K562 (cell line): ENCODE measurements around the gene RABGAP1L. TPM values are rescaled to one million over a fixed set of nuclear protein-coding genes. Genes with fewer than 3 reads are reported as not detected.

ENCODE experiments used
- CBFA2T3 ChIP-seq: fragments of 450-650 bp; IDR thresholded peaks from 2 replicates; pipeline ENCODE4 v1.6.1; 2017
- CXXC5 ChIP-seq: fragments of 250-450 bp; sonication (Bioruptor Pico); IDR thresholded peaks from 2 replicates; pipeline ENCODE4 v1.8.0; 2022; ENCODE audit warnings: inconsistent platforms, mild to moderate bottlenecking, moderate library complexity
- YY1 ChIP-seq, 3 experiments: IDR thresholded peaks; 2 replicates each; pipeline ENCODE4 v1.6.1; 2011; ENCODE audit warnings: low read length in 2 of 3, mild to moderate bottlenecking in 2 of 3, moderate library complexity in 2 of 3, borderline replicate concordance in 1 of 3, control low read depth in 1 of 3, low read depth in 1 of 3; ENCODE audit not compliant: insufficient read depth in 3 of 3, insufficient replicate concordance in 2 of 3, control insufficient read depth in 1 of 3, insufficient read length in 1 of 3; ENCODE audit errors: extremely low read depth in 1 of 3
- ZNF282 ChIP-seq: sonication (generic); formaldehyde crosslinking; IDR thresholded peaks from 2 replicates; pipeline ENCODE4 v1.8.1; 2023; ENCODE audit warnings: missing genetic modification reagents
- ZNF444 ChIP-seq: fragments of 250-450 bp; sonication (Bioruptor Pico); IDR thresholded peaks from 2 replicates; pipeline ENCODE4 v1.4.0; 2020; ENCODE audit warnings: mild to moderate bottlenecking, moderate library complexity
- ZNF76 ChIP-seq: fragments of 250-450 bp; sonication (Bioruptor Pico); IDR thresholded peaks from 2 replicates; pipeline ENCODE4 v1.4.0; 2020; ENCODE audit warnings: mild to moderate bottlenecking, moderate library complexity, borderline replicate concordance
- polyA plus RNA-seq, 8 experiments: library from polyadenylated mRNA; depleted of rRNA in 4 of 8; stranded (reverse) in 5 of 8; unstranded in 3 of 8; fragments of >200 nt; fragmentation: Nextera tagmentation in 2 of 8; fragmentation: Illumina TruSeq in 1 of 8; extraction: Ambion mirVana in 2 of 8; extraction: Trizol in 1 of 8; gene quantifications; 2 replicates each; pipeline versions ENCODE4 v1.2.1 to v1.2.3, GENCODE V29; 2011 to 2014; ENCODE audit warnings: inconsistent platforms in 1 of 8, missing spikeins in 1 of 8
- total RNA-seq, 7 experiments: library from RNA; depleted of rRNA in 6 of 7; stranded (reverse); fragments of >200 nt in 6 of 7; fragmentation: Illumina TruSeq in 2 of 7; extraction: Trizol in 2 of 7; gene quantifications; 2 replicates each; pipeline versions ENCODE4 v1.2.1 to v1.2.3, GENCODE V29; 2011 to 2021; ENCODE audit warnings: low replicate concordance in 1 of 7
- TF ChIP-seq, protein P1 (sequence below), 2 experiments: fragments of 450-650 bp; formaldehyde crosslinking in 1 of 2; IDR thresholded peaks; 2 replicates each; pipeline versions ENCODE4 v1.4.0 to v1.6.1; 2014 to 2020; ENCODE audit warnings: mild to moderate bottlenecking in 2 of 2, borderline replicate concordance in 1 of 2, low read depth in 1 of 2
- TF ChIP-seq, protein P2 (sequence below): fragments of 450-650 bp; conservative IDR thresholded peaks from 2 replicates; pipeline ENCODE4 v1.6.1; 2016; ENCODE audit warnings: missing genetic modification characterization, low read depth, mild to moderate bottlenecking, control low read depth, missing compliant biosample characterization
- TF ChIP-seq, protein P3 (sequence below), 2 experiments: fragments of 150-350 bp in 1 of 2; IDR thresholded peaks; 2 replicates each; pipeline ENCODE4 v1.6.1; 2012 to 2016; ENCODE audit warnings: low read depth in 2 of 2, low read length in 2 of 2, mild to moderate bottlenecking in 1 of 2, moderate library complexity in 1 of 2

Gene RABGAP1L
- total and polyA plus RNA-seq, 9 of the 15 experiments (the other 6 are each of a cell fraction or from before 2014, with no cell fraction given) = 16.5 to 44.9 (median 26.7) TPM

DNA sequence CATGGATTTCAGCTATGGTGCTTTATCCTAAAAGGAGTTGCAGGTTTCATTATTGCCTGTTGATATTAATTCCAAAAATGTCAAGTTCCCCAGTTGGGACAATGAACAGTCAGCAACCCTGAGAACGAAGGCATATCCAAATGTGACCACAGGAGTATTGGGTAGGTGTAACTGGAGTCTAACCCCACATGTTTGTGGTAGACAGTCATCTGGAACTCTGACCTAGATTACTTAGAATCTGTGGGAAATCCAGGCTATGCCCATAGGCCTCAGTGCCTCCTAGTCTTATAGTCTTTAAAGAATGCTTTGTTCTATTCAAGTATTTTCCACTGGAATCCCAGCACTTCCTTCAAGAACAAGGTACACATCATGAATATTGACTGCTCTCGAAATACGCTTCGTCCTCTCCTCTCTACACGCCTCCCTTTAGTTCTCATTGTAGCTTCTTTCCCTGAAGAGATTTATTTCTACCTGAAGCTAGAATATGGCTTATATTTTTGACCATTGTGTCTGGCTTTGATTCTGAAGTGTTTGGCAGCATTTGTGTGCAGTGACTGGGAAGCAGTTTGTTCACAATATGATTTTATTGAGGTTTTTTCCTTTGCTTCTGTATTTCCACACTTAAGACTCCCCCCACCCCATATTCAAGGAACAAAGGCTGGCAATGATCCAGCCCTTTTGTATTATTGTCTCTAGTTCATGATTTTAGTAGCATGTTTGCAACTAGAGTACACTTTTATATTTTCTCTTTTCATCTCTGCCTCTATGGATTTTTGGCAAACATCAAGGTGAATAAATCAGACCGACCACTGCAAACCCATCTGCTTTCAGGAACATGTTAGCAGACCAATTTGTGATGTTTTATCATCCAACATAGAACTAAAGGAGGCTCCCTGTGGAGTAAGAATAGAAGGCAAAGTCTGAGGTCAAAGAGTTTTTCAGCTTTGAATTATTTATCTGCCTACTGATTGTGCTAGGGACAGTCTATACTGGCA lies 467.0 kb downstream of the RABGAP1L start (continued):
- TF ChIP-seq YY1 (IDR thresholded peaks at IDR 0.05; ENCODE audit: borderline replicate concordance in 1 of 3, control insufficient read depth in 1 of 3, extremely low read depth in 1 of 3, insufficient read depth in 3 of 3, insufficient read length in 1 of 3, insufficient replicate concordance in 2 of 3, low read depth in 1 of 3, low read length in 2 of 3) (no peak), ZNF76 (CRISPR knock-in tag) (no peak), CXXC5 (CRISPR knock-in tag) (no peak), ZNF444 (CRISPR knock-in tag) (no peak), CBFA2T3 (no peak), ZNF282 (CRISPR knock-in tag) (no peak)
- TF ChIP-seq, protein P1, sequence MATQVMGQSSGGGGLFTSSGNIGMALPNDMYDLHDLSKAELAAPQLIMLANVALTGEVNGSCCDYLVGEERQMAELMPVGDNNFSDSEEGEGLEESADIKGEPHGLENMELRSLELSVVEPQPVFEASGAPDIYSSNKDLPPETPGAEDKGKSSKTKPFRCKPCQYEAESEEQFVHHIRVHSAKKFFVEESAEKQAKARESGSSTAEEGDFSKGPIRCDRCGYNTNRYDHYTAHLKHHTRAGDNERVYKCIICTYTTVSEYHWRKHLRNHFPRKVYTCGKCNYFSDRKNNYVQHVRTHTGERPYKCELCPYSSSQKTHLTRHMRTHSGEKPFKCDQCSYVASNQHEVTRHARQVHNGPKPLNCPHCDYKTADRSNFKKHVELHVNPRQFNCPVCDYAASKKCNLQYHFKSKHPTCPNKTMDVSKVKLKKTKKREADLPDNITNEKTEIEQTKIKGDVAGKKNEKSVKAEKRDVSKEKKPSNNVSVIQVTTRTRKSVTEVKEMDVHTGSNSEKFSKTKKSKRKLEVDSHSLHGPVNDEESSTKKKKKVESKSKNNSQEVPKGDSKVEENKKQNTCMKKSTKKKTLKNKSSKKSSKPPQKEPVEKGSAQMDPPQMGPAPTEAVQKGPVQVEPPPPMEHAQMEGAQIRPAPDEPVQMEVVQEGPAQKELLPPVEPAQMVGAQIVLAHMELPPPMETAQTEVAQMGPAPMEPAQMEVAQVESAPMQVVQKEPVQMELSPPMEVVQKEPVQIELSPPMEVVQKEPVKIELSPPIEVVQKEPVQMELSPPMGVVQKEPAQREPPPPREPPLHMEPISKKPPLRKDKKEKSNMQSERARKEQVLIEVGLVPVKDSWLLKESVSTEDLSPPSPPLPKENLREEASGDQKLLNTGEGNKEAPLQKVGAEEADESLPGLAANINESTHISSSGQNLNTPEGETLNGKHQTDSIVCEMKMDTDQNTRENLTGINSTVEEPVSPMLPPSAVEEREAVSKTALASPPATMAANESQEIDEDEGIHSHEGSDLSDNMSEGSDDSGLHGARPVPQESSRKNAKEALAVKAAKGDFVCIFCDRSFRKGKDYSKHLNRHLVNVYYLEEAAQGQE (IDR thresholded peaks at IDR 0.05; ENCODE audit: borderline replicate concordance) = no peak
- TF ChIP-seq, protein P1 (CRISPR knock-in tag; IDR thresholded peaks at IDR 0.05; ENCODE audit: low read depth) = no peak
- TF ChIP-seq, protein P2, sequence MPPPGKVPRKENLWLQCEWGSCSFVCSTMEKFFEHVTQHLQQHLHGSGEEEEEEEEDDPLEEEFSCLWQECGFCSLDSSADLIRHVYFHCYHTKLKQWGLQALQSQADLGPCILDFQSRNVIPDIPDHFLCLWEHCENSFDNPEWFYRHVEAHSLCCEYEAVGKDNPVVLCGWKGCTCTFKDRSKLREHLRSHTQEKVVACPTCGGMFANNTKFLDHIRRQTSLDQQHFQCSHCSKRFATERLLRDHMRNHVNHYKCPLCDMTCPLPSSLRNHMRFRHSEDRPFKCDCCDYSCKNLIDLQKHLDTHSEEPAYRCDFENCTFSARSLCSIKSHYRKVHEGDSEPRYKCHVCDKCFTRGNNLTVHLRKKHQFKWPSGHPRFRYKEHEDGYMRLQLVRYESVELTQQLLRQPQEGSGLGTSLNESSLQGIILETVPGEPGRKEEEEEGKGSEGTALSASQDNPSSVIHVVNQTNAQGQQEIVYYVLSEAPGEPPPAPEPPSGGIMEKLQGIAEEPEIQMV (tag) = no peak
- TF ChIP-seq, protein P3, sequence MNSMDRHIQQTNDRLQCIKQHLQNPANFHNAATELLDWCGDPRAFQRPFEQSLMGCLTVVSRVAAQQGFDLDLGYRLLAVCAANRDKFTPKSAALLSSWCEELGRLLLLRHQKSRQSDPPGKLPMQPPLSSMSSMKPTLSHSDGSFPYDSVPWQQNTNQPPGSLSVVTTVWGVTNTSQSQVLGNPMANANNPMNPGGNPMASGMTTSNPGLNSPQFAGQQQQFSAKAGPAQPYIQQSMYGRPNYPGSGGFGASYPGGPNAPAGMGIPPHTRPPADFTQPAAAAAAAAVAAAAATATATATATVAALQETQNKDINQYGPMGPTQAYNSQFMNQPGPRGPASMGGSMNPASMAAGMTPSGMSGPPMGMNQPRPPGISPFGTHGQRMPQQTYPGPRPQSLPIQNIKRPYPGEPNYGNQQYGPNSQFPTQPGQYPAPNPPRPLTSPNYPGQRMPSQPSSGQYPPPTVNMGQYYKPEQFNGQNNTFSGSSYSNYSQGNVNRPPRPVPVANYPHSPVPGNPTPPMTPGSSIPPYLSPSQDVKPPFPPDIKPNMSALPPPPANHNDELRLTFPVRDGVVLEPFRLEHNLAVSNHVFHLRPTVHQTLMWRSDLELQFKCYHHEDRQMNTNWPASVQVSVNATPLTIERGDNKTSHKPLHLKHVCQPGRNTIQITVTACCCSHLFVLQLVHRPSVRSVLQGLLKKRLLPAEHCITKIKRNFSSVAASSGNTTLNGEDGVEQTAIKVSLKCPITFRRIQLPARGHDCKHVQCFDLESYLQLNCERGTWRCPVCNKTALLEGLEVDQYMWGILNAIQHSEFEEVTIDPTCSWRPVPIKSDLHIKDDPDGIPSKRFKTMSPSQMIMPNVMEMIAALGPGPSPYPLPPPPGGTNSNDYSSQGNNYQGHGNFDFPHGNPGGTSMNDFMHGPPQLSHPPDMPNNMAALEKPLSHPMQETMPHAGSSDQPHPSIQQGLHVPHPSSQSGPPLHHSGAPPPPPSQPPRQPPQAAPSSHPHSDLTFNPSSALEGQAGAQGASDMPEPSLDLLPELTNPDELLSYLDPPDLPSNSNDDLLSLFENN (IDR thresholded peaks at IDR 0.05; ENCODE audit: low read depth in 2 of 2, low read length in 2 of 2) = no peak
